ENCODE data around the gene RRP15. TPM values are rescaled to one million over a fixed set of nuclear protein-coding genes. Genes with fewer than 3 reads are reported as not detected.

Gene RRP15
- total and polyA plus RNA-seq, 9 of the 15 experiments (the other 6 are each of a cell fraction or from before 2014, with no cell fraction given): 9.5 to 58.1 (median 29.3) TPM

GRCh38 chr1:218317061-218317460 lies 32.0 kb downstream of the RRP15 start (continued):
- TF ChIP-seq HNRNPK (IDR thresholded peaks at IDR 0.05; ENCODE audit: low read depth, low read length, poor library complexity, severe bottlenecking) (no peak), HMG20B (CRISPR knock-in tag; IDR thresholded peaks at IDR 0.05) (no peak), ZBTB1 (CRISPR knock-in tag; IDR thresholded peaks at IDR 0.05; ENCODE audit: borderline replicate concordance, low read depth) (no peak), CLOCK (CRISPR knock-in tag; IDR thresholded peaks at IDR 0.05; ENCODE audit: borderline replicate concordance) (no peak), ZNF232 (CRISPR knock-in tag; IDR thresholded peaks at IDR 0.05) (no peak), KLF13 (tag; IDR thresholded peaks at IDR 0.05; ENCODE audit: borderline replicate concordance, low read depth) (no peak), ZNF3 (CRISPR knock-in tag; IDR thresholded peaks at IDR 0.05) (no peak), ATF2 (CRISPR knock-in tag; IDR thresholded peaks at IDR 0.05) (no peak)
- TF ChIP-seq, protein P1, sequence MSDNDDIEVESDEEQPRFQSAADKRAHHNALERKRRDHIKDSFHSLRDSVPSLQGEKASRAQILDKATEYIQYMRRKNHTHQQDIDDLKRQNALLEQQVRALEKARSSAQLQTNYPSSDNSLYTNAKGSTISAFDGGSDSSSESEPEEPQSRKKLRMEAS (CRISPR knock-in tag; IDR thresholded peaks at IDR 0.05): no peak
- TF ChIP-seq, protein P2, sequence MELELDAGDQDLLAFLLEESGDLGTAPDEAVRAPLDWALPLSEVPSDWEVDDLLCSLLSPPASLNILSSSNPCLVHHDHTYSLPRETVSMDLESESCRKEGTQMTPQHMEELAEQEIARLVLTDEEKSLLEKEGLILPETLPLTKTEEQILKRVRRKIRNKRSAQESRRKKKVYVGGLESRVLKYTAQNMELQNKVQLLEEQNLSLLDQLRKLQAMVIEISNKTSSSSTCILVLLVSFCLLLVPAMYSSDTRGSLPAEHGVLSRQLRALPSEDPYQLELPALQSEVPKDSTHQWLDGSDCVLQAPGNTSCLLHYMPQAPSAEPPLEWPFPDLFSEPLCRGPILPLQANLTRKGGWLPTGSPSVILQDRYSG (tag; conservative IDR thresholded peaks at IDR 0.05; ENCODE audit: low read depth): no peak

Data from K562 (cell line).